Keratinocyte (primary cell): ENCODE results near the gene TANK. TPM values are rescaled to one million over a fixed set of nuclear protein-coding genes. Genes with fewer than 3 reads are reported as not detected.

Source experiments
- DNase-seq: peaks from one replicate; pipeline ENCODE4 v3.0.0-alpha.2; 2011; ENCODE audit warnings: low read depth, missing footprints, low spot score
- FAIRE-seq: peaks from 2 replicates; lab custom pipeline; 2011; peaks lifted over from hg19 to GRCh38; lab: Jason Lieb, UNC
- H2AFZ ChIP-seq: 2 replicates; pipeline ENCODE4 v1.6.0; 2012; ENCODE audit warnings: low read length, control low read depth, inconsistent platforms; ENCODE audit not compliant: control insufficient read depth
- H3K27ac ChIP-seq: 2 replicates; pipeline ENCODE4 v1.5.1; 2011; ENCODE audit warnings: low read length; ENCODE audit not compliant: control insufficient read depth, insufficient read depth
- H3K27me3 ChIP-seq: 3 replicates; pipeline ENCODE4 v1.6.0; 2011; ENCODE audit warnings: low read length; ENCODE audit not compliant: control insufficient read depth, insufficient read depth; ENCODE audit errors: extremely low read depth
- H3K36me3 ChIP-seq, 2 experiments: 2 replicates in 1 of 2; 3 replicates in 1 of 2; pipeline ENCODE4 v1.5.1; 2011; ENCODE audit warnings: low read length in 2 of 2, mild to moderate bottlenecking in 1 of 2; ENCODE audit not compliant: control insufficient read depth in 2 of 2, insufficient read depth in 2 of 2; ENCODE audit errors: extremely low read depth in 1 of 2
- H3K4me1 ChIP-seq: 3 replicates; pipeline ENCODE4 v1.5.1; 2011; ENCODE audit warnings: low read length; ENCODE audit not compliant: control insufficient read depth, insufficient read depth; ENCODE audit errors: extremely low read depth
- H3K4me2 ChIP-seq: 3 replicates; pipeline ENCODE4 v1.6.0; 2011; ENCODE audit warnings: low read depth, low read length; ENCODE audit not compliant: control insufficient read depth, insufficient read depth; ENCODE audit errors: extremely low read depth
- H3K4me3 ChIP-seq, 3 experiments: fragments of 200-600 bp in 1 of 3; sonication (generic) in 1 of 3; 2 replicates in 2 of 3; 3 replicates in 1 of 3; pipeline ENCODE4 v1.5.1; 2011 to 2016; ENCODE audit warnings: low read length in 3 of 3, mild to moderate bottlenecking in 3 of 3, control low read depth in 2 of 3, inconsistent platforms in 1 of 3, low read depth in 1 of 3, mixed read lengths in 1 of 3, mixed run types in 1 of 3, moderate library complexity in 1 of 3; ENCODE audit not compliant: control insufficient read depth in 2 of 3, insufficient read depth in 2 of 3; ENCODE audit errors: extremely low read depth in 1 of 3
- H3K79me2 ChIP-seq: 2 replicates; pipeline ENCODE4 v1.6.0; 2012; ENCODE audit warnings: low read length; ENCODE audit not compliant: control insufficient read depth, insufficient read depth
- H3K9ac ChIP-seq: 3 replicates; pipeline ENCODE4 v1.6.0; 2011; ENCODE audit warnings: low read length; ENCODE audit not compliant: control insufficient read depth, insufficient read depth; ENCODE audit errors: extremely low read depth
- H3K9me1 ChIP-seq: 3 replicates; pipeline ENCODE4 v1.6.0; 2011; ENCODE audit warnings: low read length; ENCODE audit not compliant: control insufficient read depth, insufficient read depth; ENCODE audit errors: extremely low read depth
- H3K9me3 ChIP-seq: 2 replicates; pipeline ENCODE4 v1.5.1; 2012; ENCODE audit warnings: low read depth, low read length; ENCODE audit not compliant: control insufficient read depth
- H4K20me1 ChIP-seq: 3 replicates; pipeline ENCODE4 v1.6.0; 2011; ENCODE audit warnings: low read length; ENCODE audit not compliant: control insufficient read depth, insufficient read depth; ENCODE audit errors: extremely low read depth
- CTCF ChIP-seq, 3 experiments: IDR thresholded peaks in 1 of 3; conservative IDR thresholded peaks in 1 of 3; optimal IDR thresholded peaks in 1 of 3; 2 replicates in 2 of 3; 3 replicates in 1 of 3; pipeline versions ENCODE3 to v1.5.1; 2011; ENCODE audit warnings: low read length in 3 of 3, mild to moderate bottlenecking in 3 of 3, moderate library complexity in 2 of 3, control low read depth in 1 of 3, inconsistent platforms in 1 of 3; ENCODE audit not compliant: insufficient read depth in 2 of 3; ENCODE audit errors: extremely low read depth in 1 of 3
- EZH2 ChIP-seq: IDR thresholded peaks from one replicate; pipeline ENCODE4 v1.6.1; 2012; ENCODE audit warnings: inconsistent platforms, mild to moderate bottlenecking, low read length, moderate library complexity
- dilution Hi-C: fragments of 300-500 bp; cut with MboI; formaldehyde crosslinking; loops from one replicate; pipeline ENCODE4 v1.7.0; 2020; ENCODE audit warnings: low sequenced_read_pairs; ENCODE audit not compliant: extremely low pct_ligation_motif_present
- polyA plus RNA-seq, 5 experiments: library from polyadenylated mRNA; depleted of rRNA in 3 of 5; stranded (reverse) in 3 of 5; stranded (forward) in 1 of 5; unstranded in 1 of 5; fragments of >200 nt; gene quantifications; 1 replicate in 1 of 5; 2 replicates in 3 of 5; 3 replicates in 1 of 5; pipeline versions ENCODE4 v1.2.1 to v1.2.3, GENCODE V29; 2011 to 2012; ENCODE audit warnings: missing spikeins in 2 of 5, low read depth in 1 of 5, low replicate concordance in 1 of 5

TANK gene
- polyA plus RNA-seq, 1 donor (not counting 4 experiments of a cell fraction or from before 2014, with no cell fraction given) = 47.2 TPM

GRCh38 chr2:161283926-161284325 lies 123.7 kb downstream of the TANK start:
- no peak for FAIRE-seq
- Histone ChIP-seq H3K9ac (no peak overlapping the region), H3K9me3 (peaks cover 2% of the 10 kb centered on the region), H3K27me3 (no peaks in the 10 kb centered on the region), H3K4me3 (no peak overlapping the region), H3K27ac (no peak overlapping the region), H3K36me3 (no peaks in the 10 kb centered on the region), H3K4me1 (no peaks in the 10 kb centered on the region), H4K20me1 (no peaks in the 10 kb centered on the region), H2AFZ (no peak overlapping the region), H3K9me1 (no peaks in the 10 kb centered on the region), H3K4me2 (no peak overlapping the region), H3K79me2 (no peaks in the 10 kb centered on the region)
- no peak for DNase-seq
- TF ChIP-seq CTCF (optimal IDR thresholded peaks at IDR 0.05 in 1 of 3, IDR thresholded peaks at IDR 0.05 in 1 of 3, conservative IDR thresholded peaks at IDR 0.05 in 1 of 3; ENCODE audit: extremely low read depth in 1 of 3, insufficient read depth in 2 of 3, low read length in 3 of 3) = no peak
- no peak for TF ChIP-seq EZH2
- dilution Hi-C loops = no loop called here

Other genes with a start within 250 kb of the TANK start
- gene PSMD14, start 148.0 kb downstream of the TANK start, polyA plus RNA-seq = 85.7 to 136 TPM (median 88.4 TPM) in 3 replicates